Stimulated activated CD8-positive, alpha-beta memory T cell treated with anti-CD3 and anti-CD28 coated beads, Interleukin-12 subunit alpha, Interleukin-12 subunit beta, amount 100 ng/mL, for 24 hours (primary cell): Measurements from ENCODE around the gene PIGQ.
"Not testable (repeated sequence)": the region's sequence is repeated elsewhere in the genome, so short reads cannot be mapped to it uniquely, and the experiment has no call there.

Experiments used
- DNase-seq: peaks from one replicate; pipeline ENCODE4 v3.0.0-alpha.2; 2020; ENCODE audit errors: extremely low read depth

Gene PIGQ

GRCh38 chr16:586047-586644 lies 16.4 kb downstream of the PIGQ start:
- no peak for DNase-seq

GRCh38 chr16:586645-587590 lies 17.1 kb downstream of the PIGQ start:
- no peak for DNase-seq

- DNase-seq: no peak
These were observed 18.8 kb downstream of the PIGQ start for GRCh38 chr16:588639-588888.

- peak; percentile 91 for DNase-seq
These were observed 19.3 kb downstream of the PIGQ start for GRCh38 chr16:588889-589657.

GRCh38 chr16:589658-590187 lies 20.0 kb downstream of the PIGQ start, which contains the start of gene RAB40C:
TSS of gene RAB40C (plus strand) at chr16:590066. CDS start at chr16:590292, 226 bp downstream.
- DNase-seq: peak; percentile 98

GRCh38 chr16:590188-590814 lies 20.5 kb downstream of the PIGQ start:
- no peak for DNase-seq

GRCh38 chr16:590815-591200 lies 21.0 kb downstream of the PIGQ start:
- DNase-seq: no peak

GRCh38 chr16:591231-591630 lies 21.5 kb downstream of the PIGQ start:
- no peak for DNase-seq

- DNase-seq: no peak
These were observed 22.2 kb downstream of the PIGQ start for GRCh38 chr16:591892-592517.

- DNase-seq: no peak
These were observed 22.9 kb downstream of the PIGQ start for GRCh38 chr16:592518-593306.

- DNase-seq: no peak
These were observed 23.6 kb downstream of the PIGQ start for GRCh38 chr16:593406-593805.

- no peak for DNase-seq
These were observed 24.0 kb downstream of the PIGQ start for GRCh38 chr16:593807-594206.

GRCh38 chr16:595094-595528 lies 25.3 kb downstream of the PIGQ start:
- no peak for DNase-seq

GRCh38 chr16:595942-596735 lies 26.4 kb downstream of the PIGQ start:
- DNase-seq: no peak

GRCh38 chr16:596736-597060 lies 26.9 kb downstream of the PIGQ start:
- no peak for DNase-seq

GRCh38 chr16:597655-598054 lies 27.9 kb downstream of the PIGQ start:
- DNase-seq: not testable (repeated sequence)

- DNase-seq: no peak
These were observed 29.3 kb downstream of the PIGQ start for GRCh38 chr16:598823-599739.

- DNase-seq: no peak
These were observed 31.0 kb downstream of the PIGQ start for GRCh38 chr16:600781-601180.

- DNase-seq: no peak
These were observed 34.2 kb downstream of the PIGQ start for GRCh38 chr16:603933-604332.
